K562 treated with DMSO at 1 percent for 24 hours (cell line): ENCODE measurements around the gene TAS1R3. TPM values are rescaled to one million over a fixed set of nuclear protein-coding genes. Genes with fewer than 3 reads are reported as not detected.

Experiments
- total RNA-seq: library from RNA; unstranded; fragments of 300-600 nt; gene quantifications from 2 replicates; pipeline ENCODE4 v1.2.3, GENCODE V29; 2022; ENCODE audit warnings: low read depth; ENCODE audit not compliant: insufficient read depth

Gene TAS1R3
- total RNA-seq: 0.57 and 0.95 TPM in 2 replicates

DNA sequence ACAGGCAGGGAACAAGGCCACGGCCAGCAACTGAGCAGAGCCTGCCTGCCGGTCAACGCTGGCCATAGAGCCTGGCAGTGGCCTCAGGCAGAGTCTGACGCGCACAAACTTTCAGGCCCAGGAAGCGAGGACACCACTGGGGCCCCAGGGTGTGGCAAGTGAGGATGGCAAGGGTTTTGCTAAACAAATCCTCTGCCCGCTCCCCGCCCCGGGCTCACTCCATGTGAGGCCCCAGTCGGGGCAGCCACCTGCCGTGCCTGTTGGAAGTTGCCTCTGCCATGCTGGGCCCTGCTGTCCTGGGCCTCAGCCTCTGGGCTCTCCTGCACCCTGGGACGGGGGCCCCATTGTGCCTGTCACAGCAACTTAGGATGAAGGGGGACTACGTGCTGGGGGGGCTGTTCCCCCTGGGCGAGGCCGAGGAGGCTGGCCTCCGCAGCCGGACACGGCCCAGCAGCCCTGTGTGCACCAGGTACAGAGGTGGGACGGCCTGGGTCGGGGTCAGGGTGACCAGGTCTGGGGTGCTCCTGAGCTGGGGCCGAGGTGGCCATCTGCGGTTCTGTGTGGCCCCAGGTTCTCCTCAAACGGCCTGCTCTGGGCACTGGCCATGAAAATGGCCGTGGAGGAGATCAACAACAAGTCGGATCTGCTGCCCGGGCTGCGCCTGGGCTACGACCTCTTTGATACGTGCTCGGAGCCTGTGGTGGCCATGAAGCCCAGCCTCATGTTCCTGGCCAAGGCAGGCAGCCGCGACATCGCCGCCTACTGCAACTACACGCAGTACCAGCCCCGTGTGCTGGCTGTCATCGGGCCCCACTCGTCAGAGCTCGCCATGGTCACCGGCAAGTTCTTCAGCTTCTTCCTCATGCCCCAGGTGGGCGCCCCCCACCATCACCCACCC, at the start of gene TAS1R3:
Gene TAS1R3 (plus strand): TSS at position 213 of the 898 bp plus-strand sequence. CDS start 66 bp downstream, at position 279.

DNA sequence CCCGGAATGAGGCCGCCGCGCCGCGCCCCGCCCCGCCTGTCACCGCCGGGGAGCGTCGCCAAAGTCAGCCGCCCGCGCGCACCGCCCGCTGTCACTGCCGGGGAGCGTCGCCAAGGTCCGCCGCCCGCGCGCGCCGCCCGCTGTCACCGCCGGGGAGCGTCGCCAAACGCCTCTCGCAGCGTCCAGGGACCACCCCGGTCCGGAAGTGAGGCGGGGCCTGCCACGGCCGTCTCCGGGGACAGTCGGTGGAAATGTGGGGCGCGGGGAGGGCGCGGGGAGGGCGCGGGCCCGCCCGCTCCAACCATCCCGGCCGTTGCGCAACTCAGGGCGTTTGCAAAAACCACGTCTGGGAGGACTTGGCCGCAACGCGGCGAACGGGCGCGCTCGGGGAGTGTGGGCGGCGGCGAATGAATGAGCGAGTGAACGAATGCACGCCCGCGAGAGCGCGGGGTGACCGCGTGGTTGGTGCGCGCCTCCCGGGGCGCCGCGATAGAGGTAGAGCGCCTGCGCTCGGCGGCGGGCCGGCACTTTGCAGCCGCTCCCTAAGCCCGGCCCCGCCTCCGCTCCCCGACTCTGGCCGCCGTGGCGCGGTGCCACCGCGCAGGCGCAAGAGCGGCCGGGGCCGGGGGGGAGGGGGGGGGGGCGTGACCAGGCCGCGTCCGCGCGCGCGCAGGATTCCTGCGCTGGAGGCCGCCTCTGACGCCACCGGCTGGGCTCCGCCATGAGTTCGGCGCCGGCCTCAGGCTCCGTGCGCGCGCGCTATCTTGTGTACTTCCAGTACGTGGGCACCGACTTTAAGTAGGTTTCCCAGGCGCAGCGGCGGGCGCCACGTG, 22.9 kb upstream of the TAS1R3 start, which contains the start of the genes ACAP3 and PUSL1:
Gene ACAP3 (minus strand): TSS at position 8 of the 833 bp plus-strand sequence. CDS start 115 bp downstream, outside the sequence.
Gene PUSL1 (plus strand): TSS at position 675 of the 833 bp plus-strand sequence. CDS start 47 bp downstream, at position 722.

DNA sequence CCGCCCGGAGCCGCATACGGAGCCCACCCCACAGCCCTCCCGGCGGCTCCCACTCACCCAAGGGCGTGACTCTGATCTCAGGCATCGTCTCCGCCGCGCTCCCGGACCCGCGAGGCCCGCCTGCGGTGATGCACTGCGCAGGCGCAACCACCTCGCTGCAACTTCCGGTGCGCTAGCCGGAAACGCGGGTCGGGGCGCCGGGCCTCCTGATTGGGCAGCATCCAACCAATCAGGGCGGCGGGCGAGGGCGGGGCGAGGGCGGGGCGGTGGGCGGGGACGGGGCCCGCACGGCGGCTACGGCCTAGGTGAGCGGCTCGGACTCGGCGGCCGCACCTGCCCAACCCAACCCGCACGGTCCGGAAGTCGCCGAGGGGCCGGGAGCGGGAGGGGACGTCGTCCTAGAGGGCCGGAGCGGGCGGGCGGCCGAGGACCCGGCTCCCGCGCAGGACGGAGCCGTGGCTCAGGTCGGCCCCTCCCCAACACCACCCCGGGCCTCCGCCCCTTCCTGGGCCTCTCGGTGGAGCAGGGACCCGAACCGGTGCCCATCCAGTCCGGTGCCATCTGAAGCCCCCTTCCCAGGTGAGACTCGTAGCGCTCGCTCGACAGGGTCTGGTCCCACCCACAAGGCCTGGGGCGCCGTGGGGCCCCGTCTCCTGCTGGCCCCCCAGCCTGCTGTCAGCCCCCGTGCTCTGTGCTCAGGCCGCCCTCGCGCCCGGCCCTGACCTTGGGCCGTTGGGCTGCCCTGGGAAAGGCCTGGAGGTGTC, 6.4 kb upstream of the TAS1R3 start, which contains the start of the genes CPTP and INTS11:
Gene CPTP (plus strand): TSS at position 279 of the 764 bp plus-strand sequence. CDS start 2,109 bp downstream, outside the sequence.
Gene INTS11 (minus strand): TSS at position 137 of the 764 bp plus-strand sequence. CDS start 52 bp downstream, at position 85.

DNA sequence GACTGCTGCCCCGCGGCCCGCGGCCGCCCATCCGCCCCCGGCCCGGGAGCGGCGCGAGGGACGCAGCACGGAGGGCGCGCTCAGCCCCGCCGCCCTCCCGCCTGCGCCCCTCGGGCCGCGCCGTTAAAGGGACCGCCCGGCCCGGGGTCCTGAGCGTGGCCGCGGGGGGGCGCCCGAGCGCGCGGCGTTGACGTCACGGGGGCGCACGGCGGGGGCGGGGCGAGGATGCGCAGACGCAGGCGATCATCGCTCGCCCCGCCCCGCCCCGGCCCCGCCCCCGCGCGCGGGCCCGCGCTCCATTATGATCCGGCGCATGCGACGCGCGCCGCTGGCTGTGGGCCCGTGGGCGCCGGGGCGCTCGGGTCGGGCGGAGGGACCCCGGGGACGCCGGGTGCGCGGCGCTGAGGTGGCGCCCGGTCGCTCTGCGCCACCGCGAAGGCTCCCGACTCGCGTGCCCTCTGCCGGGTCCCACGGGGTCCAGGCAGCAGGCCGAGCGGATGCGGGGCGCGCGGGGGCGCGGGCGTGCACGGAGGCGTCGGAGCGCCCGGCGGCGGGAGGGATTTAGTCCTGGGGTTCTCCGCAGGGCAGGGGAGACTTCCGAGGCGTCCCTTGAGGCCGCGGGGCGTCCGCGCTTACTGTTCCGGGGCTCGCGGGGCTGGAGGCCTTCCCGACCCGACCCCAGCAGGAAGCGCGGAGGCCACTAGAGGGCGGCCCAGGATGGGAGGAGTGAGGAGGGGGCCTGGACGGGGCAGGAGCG, 18.4 kb downstream of the TAS1R3 start, which contains the start of gene DVL1:
Gene DVL1 (minus strand): TSS at position 163 of the 757 bp plus-strand sequence. CDS start 353 bp downstream, outside the sequence.

DNA sequence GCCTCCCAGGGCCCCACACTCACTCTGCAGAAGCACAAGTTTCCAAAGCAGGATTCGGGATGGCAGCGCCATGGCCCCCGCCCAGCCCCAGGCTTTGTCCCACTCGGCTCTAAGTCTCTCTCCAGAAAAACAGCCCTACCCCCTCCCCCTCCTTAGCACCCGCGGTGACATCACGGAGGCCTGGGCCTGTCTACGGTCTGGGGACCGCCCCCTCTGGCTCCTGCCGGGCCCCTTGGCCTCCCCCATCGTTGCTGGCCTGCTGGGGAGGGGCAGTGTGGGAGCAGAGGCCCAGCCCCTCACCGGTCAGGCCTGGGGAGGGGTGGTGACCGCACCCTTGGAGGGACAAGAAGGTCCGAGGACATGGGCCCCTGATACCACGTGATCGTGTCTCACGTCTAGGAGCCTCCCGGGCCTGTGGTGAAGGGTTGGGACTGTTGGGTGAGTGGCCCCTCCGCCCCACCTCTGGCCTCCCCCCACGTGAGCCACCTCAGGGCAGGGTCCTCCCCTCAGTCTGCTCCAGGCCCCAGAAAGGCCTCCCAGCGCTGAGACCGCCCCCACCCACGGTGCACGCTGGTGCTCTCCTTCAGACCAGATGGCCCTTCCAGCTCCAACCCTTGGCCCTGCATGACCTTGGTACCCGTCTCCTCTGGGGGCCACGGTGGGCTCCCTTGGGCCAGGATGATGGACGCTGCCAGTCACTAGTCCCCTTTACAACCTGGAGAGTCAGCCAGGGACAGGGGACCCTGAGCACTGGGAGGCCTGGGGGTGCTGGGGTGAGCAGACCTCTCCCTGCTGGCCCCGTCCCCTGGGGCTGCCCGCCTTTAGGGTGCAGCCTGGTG, 27.6 kb downstream of the TAS1R3 start, which contains the start of gene MXRA8:
Gene MXRA8 (minus strand): TSS at position 123 of the 839 bp plus-strand sequence. CDS start 51 bp downstream, at position 72.

DNA sequence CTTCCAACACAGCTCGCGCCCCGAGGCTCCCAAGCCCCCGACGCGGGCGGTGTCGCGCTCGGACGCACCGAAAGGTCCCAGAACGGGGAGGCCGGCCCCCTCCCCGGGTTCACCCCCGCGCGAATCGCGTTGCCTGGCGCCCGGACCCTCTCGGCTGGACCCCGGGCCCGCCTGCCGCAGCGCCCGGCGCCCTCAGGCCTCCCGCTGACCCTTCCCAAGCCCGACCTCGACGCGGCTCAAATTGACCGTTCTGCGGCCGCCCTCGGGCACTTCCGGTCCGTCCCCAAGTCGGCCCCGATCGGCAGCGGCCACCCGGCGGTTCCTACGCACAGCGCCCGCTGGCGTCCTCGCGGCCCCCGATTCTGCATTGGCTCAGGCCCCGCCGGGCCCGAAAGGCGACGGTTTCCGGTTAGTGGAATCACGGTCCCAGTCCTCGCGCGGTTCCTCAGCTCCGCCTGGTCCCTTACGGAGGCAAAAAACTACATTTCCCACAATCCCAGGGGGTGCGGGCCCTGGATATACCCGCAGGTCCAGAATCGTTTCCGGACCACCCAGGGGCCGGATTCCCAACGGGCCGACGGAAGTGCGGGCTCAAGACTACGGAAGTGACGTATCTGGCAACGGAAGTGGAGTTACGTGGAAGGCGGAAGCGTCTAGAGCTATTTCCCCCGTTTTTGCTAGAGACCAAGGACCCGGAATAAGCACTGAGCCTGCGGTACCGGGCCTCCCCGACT, 44.0 kb downstream of the TAS1R3 start, which contains the start of gene AURKAIP1:
Gene AURKAIP1 (minus strand): TSS at position 279 of the 734 bp plus-strand sequence. CDS start 451 bp downstream, outside the sequence.

Other genes starting within 250 kb of the TAS1R3 start
- 20.6 and 26.3 TPM in 2 replicates for gene C1orf159, start 215.2 kb upstream of the TAS1R3 start, total RNA-seq
- not detected in 2 replicates for gene TTLL10, start 157.4 kb upstream of the TAS1R3 start, total RNA-seq
- not detected in 2 replicates for gene TNFRSF18, start 124.7 kb upstream of the TAS1R3 start, total RNA-seq
- gene TNFRSF4, start 117.1 kb upstream of the TAS1R3 start, total RNA-seq: 0.75 and 1.9 TPM in 2 replicates
- 276 and 297 TPM in 2 replicates for gene SDF4, start 99.3 kb upstream of the TAS1R3 start, total RNA-seq
- gene B3GALT6, start 99.0 kb upstream of the TAS1R3 start, total RNA-seq: 17.9 and 21.2 TPM in 2 replicates
- 1.9 and 2.5 TPM in 2 replicates for gene C1QTNF12, start 84.6 kb upstream of the TAS1R3 start, total RNA-seq
- gene UBE2J2, start 57.4 kb upstream of the TAS1R3 start, total RNA-seq: 114 and 118 TPM in 2 replicates
- 3.8 TPM in 2 replicates for gene SCNN1D, start 50.8 kb upstream of the TAS1R3 start, total RNA-seq
- gene ACAP3, start 23.4 kb upstream of the TAS1R3 start, total RNA-seq: 52.1 and 55.0 TPM in 2 replicates
- 69.9 and 85.1 TPM in 2 replicates for gene PUSL1, start 22.7 kb upstream of the TAS1R3 start, total RNA-seq
- 216 and 263 TPM in 2 replicates for gene INTS11, start 6.6 kb upstream of the TAS1R3 start, total RNA-seq
- gene CPTP, start 6.5 kb upstream of the TAS1R3 start, total RNA-seq: 45.4 and 53.2 TPM in 2 replicates
- gene DVL1, start 18.1 kb downstream of the TAS1R3 start, total RNA-seq: 103 and 116 TPM in 2 replicates
- gene MXRA8, start 27.3 kb downstream of the TAS1R3 start, total RNA-seq: 13.8 and 17.2 TPM in 2 replicates
- gene AURKAIP1, start 43.9 kb downstream of the TAS1R3 start, total RNA-seq: 342 and 344 TPM in 2 replicates
- 98.9 and 121 TPM in 2 replicates for gene CCNL2, start 68.1 kb downstream of the TAS1R3 start, total RNA-seq
- gene MRPL20, start 76.0 kb downstream of the TAS1R3 start, total RNA-seq: 141 and 157 TPM in 2 replicates
- not detected in 2 replicates for gene ANKRD65, start 90.0 kb downstream of the TAS1R3 start, total RNA-seq
- 22.4 and 26.0 TPM in 2 replicates for gene VWA1, start 104.4 kb downstream of the TAS1R3 start, total RNA-seq
- gene ATAD3C, start 118.4 kb downstream of the TAS1R3 start, total RNA-seq: 0.24 TPM in 1 of 2 replicates, not detected in the other
- gene ATAD3B, start 140.5 kb downstream of the TAS1R3 start, total RNA-seq: 24.3 and 26.9 TPM in 2 replicates
- gene ATAD3A, start 180.9 kb downstream of the TAS1R3 start, total RNA-seq: 93.9 and 102 TPM in 2 replicates
- 2.1 and 3.4 TPM in 2 replicates for gene TMEM240, start 209.3 kb downstream of the TAS1R3 start, total RNA-seq
- 207 and 208 TPM in 2 replicates for gene SSU72, start 243.6 kb downstream of the TAS1R3 start, total RNA-seq